Upper lobe of left lung (tissue), 4 donors: ENCODE results near the gene GDF10.

Experiments used
- CTCF ChIP-seq, 6 experiments: fragments of 450-650 bp in 4 of 6; fragments of 200-600 bp in 2 of 6; sonication (generic) in 2 of 6; IDR thresholded peaks; one replicate each; pipeline ENCODE4 v1.5.1; 2016 to 2019; ENCODE audit warnings: antibody characterized with exemption in 6 of 6
- EP300 ChIP-seq, 4 donors: sonication (generic); formaldehyde crosslinking; IDR thresholded peaks; one replicate each; pipeline ENCODE4 v1.5.1; 2017; ENCODE audit warnings: antibody characterized with exemption in 4 of 4, control low read depth in 2 of 4
- POLR2A ChIP-seq, 4 donors: fragments of 450-650 bp; IDR thresholded peaks; one replicate each; pipeline ENCODE4 v1.5.1; 2016 to 2017; ENCODE audit warnings: antibody characterized with exemption in 4 of 4, mild to moderate bottlenecking in 2 of 4
- POLR2AphosphoS5 ChIP-seq, 2 donors: sonication (generic); formaldehyde crosslinking; IDR thresholded peaks; one replicate each; pipeline ENCODE4 v1.5.1; 2017; ENCODE audit warnings: antibody characterized with exemption in 2 of 2

- TF ChIP-seq CTCF (IDR thresholded peaks at IDR 0.05) (no peak), POLR2AphosphoS5 (IDR thresholded peaks at IDR 0.05) (no peak), POLR2A (IDR thresholded peaks at IDR 0.05) (no peak), EP300 (IDR thresholded peaks at IDR 0.05) (no peak)
These were observed 7.4 kb downstream of the GDF10 start for GRCh38 chr10:47307381-47307780.
